ENCODE results near the gene PTGES3. TPM values are rescaled to one million over a fixed set of nuclear protein-coding genes. Genes with fewer than 3 reads are reported as not detected.

PTGES3 gene
- polyA plus RNA-seq, 2 of the 4 experiments (the other 2 are of a cell fraction) = 272 to 406 TPM

- ATAC-seq (peak in 1 of 2 experiments; percentile 12; a peak in 2 of 6 replicates), DNase-seq (ENCODE audit: low read depth in 1 of 2, low spot score in 1 of 2) (peak; percentile 35 to 51), FAIRE-seq (no peak)
- TF ChIP-seq PBX3 (IDR thresholded peaks at IDR 0.05) (no peak), KDM5A (IDR thresholded peaks at IDR 0.05) (0 out of 2 replicates have a peak, but pooled peaks have one; percentile 18), CHD2 (IDR thresholded peaks at IDR 0.05; ENCODE audit: low read length, partially characterized antibody) (peak; percentile 21), ZNF302 (CRISPR knock-in tag; IDR thresholded peaks at IDR 0.05) (no peak), CBX8 (IDR thresholded peaks at IDR 0.05) (no peak), NFE2L2 (conservative IDR thresholded peaks at IDR 0.05; ENCODE audit: low read length) (no peak), ZC3H11A (IDR thresholded peaks at IDR 0.05) (no peak)
- WGBS (ENCODE audit: missing lambda C conversion rate) = 5% methylated on average over 18 of the region's 18 CpGs
- peak overlapping the region; percentile 99 for H3K4me3 ChIP-seq
- H3K27ac ChIP-seq = peak overlapping the region; percentile 97 to 99
- peaks cover 40% of the 10 kb centered on the region for H3K4me1 ChIP-seq
- ChIA-PET CTCF (interaction anchor here (0.5 to 2.1 kb wide), 18 partner anchors 8 to 439 kb away, joined by 3 to 20 read pairs (median 4); no protein-coding TSS in a partner anchor), POLR2A (interaction anchor here (0.7 to 1.6 kb wide), 3 partner anchors 59 to 96 kb away, joined by 3 to 6 read pairs (median 3); partner anchors contain the start of genes NACA and PTGES3)
- H3K4me2 ChIP-seq = peak overlapping the region; percentile 88
- H3K9me3 ChIP-seq = no peaks in the 10 kb centered on the region
Observed at GRCh38 chr12:56628671-56629458, 59.2 kb downstream of the PTGES3 start.

GRCh38 chr12:56626701-56627100 is 61.4 kb downstream of the PTGES3 start:
- Histone ChIP-seq H3K4me1 (peaks cover 19% of the 10 kb centered on the region), H3K4me3 (no peak overlapping the region), H3K27ac (no peak overlapping the region), H3K9me3 (no peaks in the 10 kb centered on the region), H3K4me2 (no peak overlapping the region)
- no peak for DNase-seq (ENCODE audit: low read depth in 1 of 2, low spot score in 1 of 2)
- CTCF ChIA-PET = interaction anchor here (1.1 to 7.6 kb wide), 3 partner anchors 8 to 125 kb away, joined by 3 to 67 read pairs (median 10); no protein-coding TSS in a partner anchor
- FAIRE-seq = no peak
- POLR2A ChIA-PET = no interaction called here
- no peak for ATAC-seq
- no peak for TF ChIP-seq E2F6 (IDR thresholded peaks at IDR 0.05; ENCODE audit: borderline replicate concordance, low read depth)
- no peak for TF ChIP-seq PHF8 (IDR thresholded peaks at IDR 0.05; ENCODE audit: borderline replicate concordance, low read depth)
- TF ChIP-seq JUN (IDR thresholded peaks at IDR 0.05) = no peak
- no peak for TF ChIP-seq FOXS1 (CRISPR knock-in tag; IDR thresholded peaks at IDR 0.05)
- TF ChIP-seq HOXB5 (CRISPR knock-in tag; IDR thresholded peaks at IDR 0.05) = no peak
- no peak for TF ChIP-seq EHF (CRISPR knock-in tag; IDR thresholded peaks at IDR 0.05)
- no peak for TF ChIP-seq MAZ (IDR thresholded peaks at IDR 0.05; ENCODE audit: borderline replicate concordance, low read depth, low read length)
- no peak for TF ChIP-seq KDM5A (IDR thresholded peaks at IDR 0.05)
- TF ChIP-seq RAD21 (conservative IDR thresholded peaks at IDR 0.05 in 1 of 2, IDR thresholded peaks at IDR 0.05 in 1 of 2) = no peak
- TF ChIP-seq CTCF (IDR thresholded peaks at IDR 0.05) = no peak
- no peak for TF ChIP-seq MAX (IDR thresholded peaks at IDR 0.05)
- no peak for TF ChIP-seq HEYL (CRISPR knock-in tag; IDR thresholded peaks at IDR 0.05)
- TF ChIP-seq CBX2 (IDR thresholded peaks at IDR 0.05; ENCODE audit: borderline replicate concordance, low read depth) = no peak
- TF ChIP-seq PBX3 (IDR thresholded peaks at IDR 0.05) = no peak
- no peak for TF ChIP-seq ZC3H11A (IDR thresholded peaks at IDR 0.05)
- no peak for TF ChIP-seq ZFP36 (IDR thresholded peaks at IDR 0.05; ENCODE audit: borderline replicate concordance, partially characterized antibody)
- TF ChIP-seq FOSL2 (IDR thresholded peaks at IDR 0.05) = no peak
- no peak for TF ChIP-seq FOSL2 (CRISPR knock-in tag; IDR thresholded peaks at IDR 0.05)
- TF ChIP-seq RFX5 (IDR thresholded peaks at IDR 0.05) = no peak

Data from A549 (cell line).